Calu3 (cell line): ENCODE data around the gene IL1R1. TPM values are rescaled to one million over a fixed set of nuclear protein-coding genes. Genes with fewer than 3 reads are reported as not detected.

Experiments used
- BruUV-seq: library from RNA; stranded (reverse); fragments of 400-500 nt; replicated peaks from 2 replicates; lab custom pipeline; 2021; lab: Mats Ljungman, UMichigan
- CTCF ChIA-PET: fragments of 300-600 bp; sonication (Branson Sonifier 250); formaldehyde crosslinking; loops from one replicate; lab custom pipeline; 2022; ENCODE audit warnings: antibody characterized with exemption; lab: Charles Lee
- DNase-seq: peaks from one replicate; pipeline ENCODE4 v3.0.0; 2022
- H3K27ac Mint-ChIP-seq: one replicate; pipeline ENCODE4 v1.8.0; 2022; ENCODE audit warnings: mixed read lengths; ENCODE audit not compliant: unreplicated experiment
- H3K27me3 Mint-ChIP-seq: one replicate; pipeline ENCODE4 v1.8.0; 2022; ENCODE audit warnings: mixed read lengths; ENCODE audit not compliant: unreplicated experiment
- H3K36me3 Mint-ChIP-seq: one replicate; pipeline ENCODE4 v1.8.0; 2022; ENCODE audit warnings: mild to moderate bottlenecking, moderate library complexity, mixed read lengths; ENCODE audit not compliant: insufficient read depth, unreplicated experiment
- H3K4me1 Mint-ChIP-seq: one replicate; pipeline ENCODE4 v1.8.0; 2022; ENCODE audit warnings: mild to moderate bottlenecking, low read depth, mixed read lengths; ENCODE audit not compliant: unreplicated experiment
- H3K4me3 Mint-ChIP-seq: one replicate; pipeline ENCODE4 v1.8.0; 2022; ENCODE audit warnings: mild to moderate bottlenecking, low read depth, moderate library complexity, mixed read lengths; ENCODE audit not compliant: unreplicated experiment
- H3K9me3 Mint-ChIP-seq: one replicate; pipeline ENCODE4 v1.8.0; 2022; ENCODE audit warnings: low read depth, mixed read lengths; ENCODE audit not compliant: unreplicated experiment
- CTCF ChIP-seq: fragments of 200-600 bp; IDR thresholded peaks from one replicate; pipeline ENCODE4 v1.8.0; 2022; ENCODE audit warnings: antibody characterized with exemption; ENCODE audit not compliant: unreplicated experiment
- intact Hi-C: fragments of 100-400 bp; cut with micrococcal nuclease; formaldehyde crosslinking; loops from one replicate; pipeline ENCODE4 v1.10.0; 2022; ENCODE audit not compliant: unreplicated experiment
- total RNA-seq: library from RNA; stranded (reverse); gene quantifications from 2 replicates; pipeline ENCODE4 v1.2.3, GENCODE V29; 2022

IL1R1 gene
- total RNA-seq, 1 experiment from 2014 or later, result 6.2 TPM

GRCh38 chr2:102226612-102227391, 84.3 kb downstream of the IL1R1 start:
- peak overlapping the region; percentile 98 for H3K27ac Mint-ChIP-seq

GRCh38 chr2:102229141-102229769, 86.7 kb downstream of the IL1R1 start:
- Mint-ChIP-seq H3K9me3 (no peaks in the 10 kb centered on the region), H3K27ac (no peak overlapping the region), H3K27me3 (no peaks in the 10 kb centered on the region), H3K36me3 (peaks cover 9% of the 10 kb centered on the region), H3K4me1 (peaks cover 31% of the 10 kb centered on the region), H3K4me3 (no peak overlapping the region)
- TF ChIP-seq CTCF, result no peak
- CTCF ChIA-PET, result no interaction called here
- DNase-seq, result no peak
- BruUV-seq, result no TSS peak
- intact Hi-C loops, result no loop called here

More at GRCh38 chr2:102226612-102227391, 84.3 kb downstream of the IL1R1 start:
- no peak for DNase-seq
- CTCF ChIA-PET, result no interaction called here
- intact Hi-C loops, result no loop called here
- TF ChIP-seq CTCF, result no peak
- Mint-ChIP-seq H3K4me3 (no peak overlapping the region), H3K4me1 (peaks cover 31% of the 10 kb centered on the region), H3K9me3 (no peaks in the 10 kb centered on the region), H3K36me3 (peaks cover 9% of the 10 kb centered on the region), H3K27me3 (no peaks in the 10 kb centered on the region)
- TSS peak; percentile 99 for BruUV-seq

Other genes with a start within 250 kb of the IL1R1 start
- 0.34 TPM in 1 of 2 replicates, not detected in the other for gene IL1R2, start 150.8 kb upstream of the IL1R1 start, total RNA-seq
- 0.68 and 0.73 TPM in 2 replicates for gene IL1RL2, start 44.3 kb downstream of the IL1R1 start, total RNA-seq
- 0.22 TPM in 1 of 2 replicates, not detected in the other for gene IL1RL1, start 168.8 kb downstream of the IL1R1 start, total RNA-seq
- 1.5 and 2.1 TPM in 2 replicates for gene IL18R1, start 213.1 kb downstream of the IL1R1 start, total RNA-seq